Upper lobe of left lung (tissue), 4 donors: Measurements from ENCODE around the gene NDFIP2.

Experiments
- POLR2A ChIP-seq, 4 donors: fragments of 450-650 bp; IDR thresholded peaks; one replicate each; pipeline ENCODE4 v1.5.1; 2016 to 2017; ENCODE audit warnings: antibody characterized with exemption in 4 of 4, mild to moderate bottlenecking in 2 of 4
- TF ChIP-seq, protein P1 (sequence below), 6 experiments: fragments of 450-650 bp in 4 of 6; fragments of 200-600 bp in 2 of 6; sonication (generic) in 2 of 6; IDR thresholded peaks; one replicate each; pipeline ENCODE4 v1.5.1; 2016 to 2019; ENCODE audit warnings: antibody characterized with exemption in 6 of 6

DNA sequence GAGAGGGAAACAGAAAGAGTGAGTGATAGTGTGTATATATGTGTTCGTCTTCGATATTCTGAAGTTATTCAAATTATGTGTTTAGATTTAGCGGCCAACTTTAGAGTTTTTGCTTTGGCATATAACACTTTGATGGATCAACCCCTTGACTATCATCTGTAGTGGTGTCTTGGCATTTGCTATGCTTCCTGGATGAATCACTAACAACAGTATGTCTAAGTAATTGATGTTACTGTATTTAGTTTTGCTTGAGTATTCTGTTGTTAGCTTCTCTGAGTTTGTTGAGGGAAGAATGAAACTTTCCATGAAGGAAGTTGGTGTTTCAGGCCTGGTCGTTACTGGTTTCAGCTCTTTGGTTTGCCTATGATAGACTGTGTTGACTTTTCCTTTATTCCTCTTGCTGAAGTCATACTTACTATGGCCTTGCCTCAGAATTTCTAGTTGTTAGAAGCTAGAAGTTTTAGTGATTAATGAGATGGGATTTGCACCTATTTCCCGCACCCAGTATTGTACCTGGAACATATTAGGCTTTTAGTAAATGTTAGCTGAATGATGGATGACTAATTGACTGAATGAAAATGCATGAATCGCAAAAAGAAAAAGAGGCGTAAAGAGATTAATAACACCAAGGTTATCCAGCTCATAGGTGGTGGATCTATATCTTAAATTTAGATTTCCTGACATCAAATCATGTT is 20.7 kb downstream of the NDFIP2 start:
- no peak for TF ChIP-seq POLR2A (IDR thresholded peaks at IDR 0.05)
- TF ChIP-seq, protein P1, sequence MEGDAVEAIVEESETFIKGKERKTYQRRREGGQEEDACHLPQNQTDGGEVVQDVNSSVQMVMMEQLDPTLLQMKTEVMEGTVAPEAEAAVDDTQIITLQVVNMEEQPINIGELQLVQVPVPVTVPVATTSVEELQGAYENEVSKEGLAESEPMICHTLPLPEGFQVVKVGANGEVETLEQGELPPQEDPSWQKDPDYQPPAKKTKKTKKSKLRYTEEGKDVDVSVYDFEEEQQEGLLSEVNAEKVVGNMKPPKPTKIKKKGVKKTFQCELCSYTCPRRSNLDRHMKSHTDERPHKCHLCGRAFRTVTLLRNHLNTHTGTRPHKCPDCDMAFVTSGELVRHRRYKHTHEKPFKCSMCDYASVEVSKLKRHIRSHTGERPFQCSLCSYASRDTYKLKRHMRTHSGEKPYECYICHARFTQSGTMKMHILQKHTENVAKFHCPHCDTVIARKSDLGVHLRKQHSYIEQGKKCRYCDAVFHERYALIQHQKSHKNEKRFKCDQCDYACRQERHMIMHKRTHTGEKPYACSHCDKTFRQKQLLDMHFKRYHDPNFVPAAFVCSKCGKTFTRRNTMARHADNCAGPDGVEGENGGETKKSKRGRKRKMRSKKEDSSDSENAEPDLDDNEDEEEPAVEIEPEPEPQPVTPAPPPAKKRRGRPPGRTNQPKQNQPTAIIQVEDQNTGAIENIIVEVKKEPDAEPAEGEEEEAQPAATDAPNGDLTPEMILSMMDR (IDR thresholded peaks at IDR 0.05) = no peak
